ENCODE results near the gene FGFR2. TPM values are rescaled to one million over a fixed set of nuclear protein-coding genes. Genes with fewer than 3 reads are reported as not detected.

Gene FGFR2
- total RNA-seq, 4 donors from 2014 or later, result 41.6 to 79.3 (median 60.5) TPM

GRCh38 chr10:121454781-121455180, 143.5 kb downstream of the FGFR2 start:
- Histone ChIP-seq H3K27ac (no peak overlapping the region), H3K9me3 (no peaks in the 10 kb centered on the region), H3K4me1 (peaks cover 0 to 11% (median 0%) of the 10 kb centered on the region in 3 donors), H3K27me3 (no peaks in the 10 kb centered on the region), H3K36me3 (no peaks in the 10 kb centered on the region), H3K4me3 (no peak overlapping the region)
- WGBS, 2 donors (ENCODE audit: low coverage in 1 of 2), result 83 to 94% methylated on average over 2 to 4 of the region's 4 CpGs
- TF ChIP-seq CTCF (IDR thresholded peaks at IDR 0.05) (no peak), POLR2A (IDR thresholded peaks at IDR 0.05) (no peak), POLR2AphosphoS5 (IDR thresholded peaks at IDR 0.05) (no peak), EP300 (IDR thresholded peaks at IDR 0.05) (no peak)
- no peak for ATAC-seq

DNA sequence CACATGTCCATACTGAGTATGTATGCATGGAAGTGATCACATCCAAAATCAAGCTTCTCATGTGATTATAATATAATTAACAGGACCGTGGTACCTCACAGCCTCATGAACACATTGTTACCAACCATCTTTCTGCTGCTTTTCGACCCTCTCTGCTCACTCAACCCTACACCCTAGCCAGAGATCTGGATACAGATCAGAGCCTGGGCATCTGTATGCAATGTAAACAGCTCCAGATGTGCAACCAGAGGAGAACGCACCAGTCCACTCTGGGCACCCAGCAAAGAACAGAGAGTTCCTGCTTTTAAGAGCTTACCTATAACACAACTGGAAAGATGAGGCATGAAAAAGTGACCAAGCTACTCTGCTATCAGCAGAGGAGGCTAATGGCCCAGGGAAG, 145.1 kb downstream of the FGFR2 start:
- no peak for ATAC-seq
- Histone ChIP-seq H3K4me1 (no peaks in the 10 kb centered on the region), H3K27ac (no peak overlapping the region), H3K9me3 (no peaks in the 10 kb centered on the region), H3K36me3 (no peaks in the 10 kb centered on the region), H3K27me3 (no peaks in the 10 kb centered on the region), H3K4me3 (no peak overlapping the region)
- WGBS, 2 donors (ENCODE audit: low coverage in 1 of 2), result 88% methylated on average over 2 to 3 of the region's 3 CpGs
- TF ChIP-seq POLR2AphosphoS5 (IDR thresholded peaks at IDR 0.05), result no peak
- no peak for TF ChIP-seq POLR2A (IDR thresholded peaks at IDR 0.05)
- TF ChIP-seq CTCF (IDR thresholded peaks at IDR 0.05), result no peak
- no peak for TF ChIP-seq EP300 (IDR thresholded peaks at IDR 0.05)

DNA sequence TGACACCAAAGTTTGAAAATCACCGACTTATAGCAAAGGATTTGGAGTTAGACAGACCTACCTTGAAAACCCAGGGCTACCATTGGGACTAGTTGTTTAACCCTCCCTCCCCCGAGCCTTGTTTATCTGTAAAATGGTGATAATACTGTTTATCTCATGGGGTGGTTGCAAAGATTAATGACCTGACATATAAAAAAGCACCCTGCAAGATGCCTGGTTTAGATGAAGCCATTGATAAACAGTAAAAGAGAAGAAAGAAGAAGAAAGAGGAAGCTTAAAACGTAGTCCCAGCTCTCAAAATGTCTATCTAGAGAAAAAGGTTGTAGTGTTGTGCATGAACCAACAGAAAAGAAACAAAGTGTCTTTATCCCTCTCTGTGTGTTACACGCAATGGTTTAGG, 145.7 kb downstream of the FGFR2 start:
- WGBS, 2 donors (ENCODE audit: low coverage in 1 of 2), result 44 to 66% methylated on average over 4 of the region's 4 CpGs
- ATAC-seq, result no peak
- H3K4me1 ChIP-seq, result no peaks in the 10 kb centered on the region
- H3K36me3 ChIP-seq, result no peaks in the 10 kb centered on the region
- TF ChIP-seq CTCF (IDR thresholded peaks at IDR 0.05) (no peak), EP300 (IDR thresholded peaks at IDR 0.05) (no peak), POLR2A (IDR thresholded peaks at IDR 0.05) (no peak), POLR2AphosphoS5 (IDR thresholded peaks at IDR 0.05) (no peak)
- no peaks in the 10 kb centered on the region for H3K9me3 ChIP-seq
- no peak overlapping the region for H3K4me3 ChIP-seq
- H3K27ac ChIP-seq, result no peak overlapping the region
- H3K27me3 ChIP-seq, result no peaks in the 10 kb centered on the region

DNA sequence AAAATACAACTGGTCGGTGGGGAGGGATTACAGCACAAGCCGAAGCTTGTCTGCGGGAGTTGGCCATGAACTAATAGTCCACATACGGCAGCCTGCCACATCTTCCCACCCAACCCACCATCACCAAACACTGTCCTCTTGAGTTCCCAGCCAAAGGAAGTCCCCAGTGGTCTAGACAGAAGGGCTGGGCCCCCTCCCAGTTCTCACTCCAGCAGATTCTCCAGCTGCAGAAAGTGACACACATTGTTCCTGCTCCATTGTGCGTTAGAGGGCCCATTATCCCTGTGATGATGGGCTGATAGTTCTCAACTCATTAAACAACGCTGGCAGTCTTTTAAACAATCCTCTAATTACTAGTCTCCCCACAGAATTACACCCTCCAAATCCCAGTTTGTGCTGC, 148.0 kb downstream of the FGFR2 start:
- no peak overlapping the region for H3K27ac ChIP-seq
- H3K36me3 ChIP-seq, result no peaks in the 10 kb centered on the region
- no peaks in the 10 kb centered on the region for H3K4me1 ChIP-seq
- no peak for ATAC-seq
- no peaks in the 10 kb centered on the region for H3K9me3 ChIP-seq
- WGBS, 2 donors (ENCODE audit: low coverage in 1 of 2), result 81 to 88% methylated on average over 2 to 4 of the region's 6 CpGs
- no peak overlapping the region for H3K4me3 ChIP-seq
- TF ChIP-seq POLR2AphosphoS5 (IDR thresholded peaks at IDR 0.05), result no peak
- TF ChIP-seq CTCF (IDR thresholded peaks at IDR 0.05), result no peak
- no peak for TF ChIP-seq POLR2A (IDR thresholded peaks at IDR 0.05)
- TF ChIP-seq EP300 (IDR thresholded peaks at IDR 0.05), result no peak
- H3K27me3 ChIP-seq, result no peaks in the 10 kb centered on the region

- H3K4me3 ChIP-seq, result no peak overlapping the region
- no peaks in the 10 kb centered on the region for H3K4me1 ChIP-seq
- no peaks in the 10 kb centered on the region for H3K9me3 ChIP-seq
- H3K36me3 ChIP-seq, result no peaks in the 10 kb centered on the region
- TF ChIP-seq CTCF (IDR thresholded peaks at IDR 0.05) (no peak), POLR2AphosphoS5 (IDR thresholded peaks at IDR 0.05) (no peak), POLR2A (IDR thresholded peaks at IDR 0.05) (no peak), EP300 (IDR thresholded peaks at IDR 0.05) (no peak)
- ATAC-seq, result no peak
- 81 to 89% methylated on average over 3 to 4 of the region's 4 CpGs for WGBS, 2 donors (ENCODE audit: low coverage in 1 of 2)
- no peaks in the 10 kb centered on the region for H3K27me3 ChIP-seq
- H3K27ac ChIP-seq, result no peak overlapping the region
These were observed 148.7 kb downstream of the FGFR2 start for GRCh38 chr10:121449482-121449924.
